Spleen (tissue), 11 donors: ENCODE measurements around the gene SEMA7A. TPM values are rescaled to one million over a fixed set of nuclear protein-coding genes. Genes with fewer than 3 reads are reported as not detected.

ENCODE experiments used
- DNase-seq: peaks from one replicate; pipeline ENCODE4 v3.0.0-alpha.2; 2020
- H3K27ac ChIP-seq, 8 donors: fragments of 200-600 bp; sonication (generic) in 7 of 8; 1 replicate in 4 of 8; 2 replicates in 4 of 8; pipeline versions ENCODE4 v1.5.0 to v1.8.0; 2016 to 2021; ENCODE audit warnings: inconsistent platforms in 4 of 8, mild to moderate bottlenecking in 4 of 8, moderate library complexity in 1 of 8
- H3K27me3 ChIP-seq, 7 donors: fragments of 200-600 bp; sonication (generic) in 6 of 7; replicated peaks in 1 of 7; 1 replicate in 4 of 7; 2 replicates in 3 of 7; pipeline versions ENCODE4 v1.5.0 to v1.8.0; 2016 to 2021; ENCODE audit warnings: inconsistent platforms in 3 of 7, mild to moderate bottlenecking in 1 of 7
- H3K36me3 ChIP-seq, 6 donors: fragments of 200-600 bp; sonication (generic) in 5 of 6; 1 replicate in 4 of 6; 2 replicates in 2 of 6; pipeline versions ENCODE4 v1.5.0 to v1.8.0; 2016 to 2021; ENCODE audit warnings: inconsistent platforms in 2 of 6
- H3K4me1 ChIP-seq, 6 donors: fragments of 200-600 bp; sonication (generic) in 5 of 6; 1 replicate in 3 of 6; 2 replicates in 3 of 6; pipeline versions ENCODE4 v1.5.0 to v1.8.0; 2016 to 2021; ENCODE audit warnings: inconsistent platforms in 3 of 6
- H3K4me3 ChIP-seq, 8 donors: fragments of 200-600 bp; sonication (generic) in 7 of 8; 1 replicate in 4 of 8; 2 replicates in 4 of 8; pipeline versions ENCODE4 v1.5.0 to v1.8.0; 2016 to 2021; ENCODE audit warnings: inconsistent platforms in 4 of 8, mild to moderate bottlenecking in 4 of 8, moderate library complexity in 2 of 8
- H3K9me3 ChIP-seq, 8 donors: fragments of 200-600 bp; sonication (generic) in 7 of 8; 1 replicate in 4 of 8; 2 replicates in 4 of 8; pipeline versions ENCODE4 v1.5.0 to v1.8.0; 2016 to 2021; ENCODE audit warnings: inconsistent platforms in 4 of 8
- POLR2A ChIP-seq, 3 donors: fragments of 450-650 bp; IDR thresholded peaks; one replicate each; pipeline ENCODE4 v1.5.1; 2017; ENCODE audit warnings: antibody characterized with exemption in 3 of 3, mild to moderate bottlenecking in 1 of 3
- POLR2AphosphoS5 ChIP-seq, 3 donors: sonication (generic); formaldehyde crosslinking; IDR thresholded peaks; one replicate each; pipeline ENCODE4 v1.5.1; 2017; ENCODE audit warnings: antibody characterized with exemption in 3 of 3
- WGBS, 5 donors: extraction: QIAGEN DNeasy Blood & Tissue Kit in 3 of 5; methylation state at CpG; one replicate each; pipeline versions ENCODE4 v1.1.5 to v1.1.7; 2013 to 2018; 5-methylcytosine and 5-hydroxymethylcytosine counted together
- intact Hi-C: fragments of 100-400 bp; cut with DNase I; formaldehyde crosslinking; loops from one replicate; pipeline ENCODE4 v1.15.0; 2023; ENCODE audit warnings: low total_unique reads
- polyA plus RNA-seq, 3 donors: library from polyadenylated mRNA; stranded (reverse); fragments of 200-250 nt; gene quantifications; one replicate each; pipeline ENCODE4 v1.2.1, GENCODE V29; 2013
- total RNA-seq, 7 donors: library from RNA; depleted of rRNA in 3 of 7; stranded (reverse); fragments of >200 nt in 3 of 7; fragmentation: NEBNext Ultra II Directional in 4 of 7; extraction: Animal tissue kit (Norgen Biotek cat#: 25700) in 4 of 7; gene quantifications; one replicate each; pipeline versions ENCODE4 v1.1.0 to v1.2.1, GENCODE V29; 2016 to 2021
- TF ChIP-seq, protein P1 (sequence below), 11 experiments: fragments of 200-600 bp in 7 of 11; fragments of 450-650 bp in 4 of 11; sonication (generic) in 4 of 11; IDR thresholded peaks in 8 of 11; conservative IDR thresholded peaks in 3 of 11; 1 replicate in 7 of 11; 2 replicates in 4 of 11; pipeline versions ENCODE4 v1.4.0 to v1.8.0; 2016 to 2021; ENCODE audit warnings: antibody characterized with exemption in 11 of 11, inconsistent platforms in 4 of 11, mild to moderate bottlenecking in 1 of 11
- donor health status: healthy with polysubstance abuse.
- donor health status: DM: no; HTN: no; CAD: no; lungs with moderate emphysema.
- donor health status: DM: no; HTN: no; CAD: no.
- donor health status: Bipolar disorder and iron deficiency.
- donor health status: healthy.
- donor health status: DM: no; HTN: no; CAD: no.
- donor health status: DM: yes; HTN: yes; CAD: no.

The SEMA7A gene
- total and polyA plus RNA-seq, 10 donors: 41.6 to 154 (median 127) TPM

DNA sequence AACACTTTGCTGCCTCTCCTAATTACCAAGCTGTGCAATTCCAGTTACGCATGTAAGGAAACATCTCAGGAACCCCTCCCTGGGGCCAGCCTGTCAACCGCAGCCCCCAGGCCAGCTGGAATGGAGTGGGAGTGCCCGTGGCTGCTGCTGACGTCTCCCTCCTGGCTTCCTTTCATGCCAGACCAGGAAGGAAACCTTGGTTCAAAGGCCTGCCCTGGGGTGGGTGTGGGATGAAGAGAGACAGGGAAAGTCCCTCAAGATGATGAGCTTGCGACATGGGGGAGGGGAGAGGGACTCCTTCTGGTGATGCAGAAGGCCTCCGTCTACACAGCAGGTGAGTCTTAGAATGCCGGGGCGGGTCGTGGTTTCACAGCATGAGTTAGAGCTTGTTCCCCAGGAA, 54.9 kb downstream of the SEMA7A start:
- WGBS, 5 donors: 16 to 23% (median 17%) methylated on average over 9 of the region's 9 CpGs
- Histone ChIP-seq H3K4me1 (peaks cover 28 to 49% (median 40%) of the 10 kb centered on the region in 6 donors), H3K36me3 (no peaks in the 10 kb centered on the region), H3K9me3 (no peaks in the 10 kb centered on the region), H3K27ac (no peak overlapping the region), H3K27me3 (no peaks in the 10 kb centered on the region), H3K4me3 (no peak overlapping the region)
- intact Hi-C loops: loop anchor here (5.0 kb wide), 1 partner anchor 113 kb away; no protein-coding TSS in a partner anchor
- no peak for DNase-seq
- no peak for TF ChIP-seq POLR2A (IDR thresholded peaks at IDR 0.05)
- peak in 1 of 3 donors; percentile 37 for TF ChIP-seq POLR2AphosphoS5 (IDR thresholded peaks at IDR 0.05)

GRCh38 chr15:74377831-74378766, 55.7 kb downstream of the SEMA7A start:
- intact Hi-C loops: loop anchor here (5.0 kb wide), 1 partner anchor 114 kb away; no protein-coding TSS in a partner anchor
- H3K4me3 ChIP-seq: no peak overlapping the region
- 85 to 91% (median 87%) methylated on average over 15 of the region's 15 CpGs for WGBS, 5 donors
- H3K27me3 ChIP-seq: peaks cover 0 to 3% (median 0%) of the 10 kb centered on the region in 7 donors
- no peak for DNase-seq
- no peaks in the 10 kb centered on the region for H3K36me3 ChIP-seq
- H3K27ac ChIP-seq: no peak overlapping the region
- peaks cover 22 to 49% (median 39%) of the 10 kb centered on the region in 6 donors for H3K4me1 ChIP-seq
- no peak for TF ChIP-seq POLR2A (IDR thresholded peaks at IDR 0.05)
- TF ChIP-seq, protein P1, sequence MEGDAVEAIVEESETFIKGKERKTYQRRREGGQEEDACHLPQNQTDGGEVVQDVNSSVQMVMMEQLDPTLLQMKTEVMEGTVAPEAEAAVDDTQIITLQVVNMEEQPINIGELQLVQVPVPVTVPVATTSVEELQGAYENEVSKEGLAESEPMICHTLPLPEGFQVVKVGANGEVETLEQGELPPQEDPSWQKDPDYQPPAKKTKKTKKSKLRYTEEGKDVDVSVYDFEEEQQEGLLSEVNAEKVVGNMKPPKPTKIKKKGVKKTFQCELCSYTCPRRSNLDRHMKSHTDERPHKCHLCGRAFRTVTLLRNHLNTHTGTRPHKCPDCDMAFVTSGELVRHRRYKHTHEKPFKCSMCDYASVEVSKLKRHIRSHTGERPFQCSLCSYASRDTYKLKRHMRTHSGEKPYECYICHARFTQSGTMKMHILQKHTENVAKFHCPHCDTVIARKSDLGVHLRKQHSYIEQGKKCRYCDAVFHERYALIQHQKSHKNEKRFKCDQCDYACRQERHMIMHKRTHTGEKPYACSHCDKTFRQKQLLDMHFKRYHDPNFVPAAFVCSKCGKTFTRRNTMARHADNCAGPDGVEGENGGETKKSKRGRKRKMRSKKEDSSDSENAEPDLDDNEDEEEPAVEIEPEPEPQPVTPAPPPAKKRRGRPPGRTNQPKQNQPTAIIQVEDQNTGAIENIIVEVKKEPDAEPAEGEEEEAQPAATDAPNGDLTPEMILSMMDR (IDR thresholded peaks at IDR 0.05 in 8 of 11, conservative IDR thresholded peaks at IDR 0.05 in 3 of 11): no peak
- TF ChIP-seq POLR2AphosphoS5 (IDR thresholded peaks at IDR 0.05): no peak
- no peaks in the 10 kb centered on the region for H3K9me3 ChIP-seq

- H3K27ac ChIP-seq: no peak overlapping the region
- no peak overlapping the region for H3K4me3 ChIP-seq
- H3K36me3 ChIP-seq: no peaks in the 10 kb centered on the region
- WGBS, 5 donors: 80 to 88% (median 84%) methylated on average over 5 to 6 of the region's 6 CpGs
- intact Hi-C loops: loop anchor here (5.0 kb wide), 1 partner anchor 115 kb away; no protein-coding TSS in a partner anchor
- no peak for TF ChIP-seq POLR2AphosphoS5 (IDR thresholded peaks at IDR 0.05)
- no peak for TF ChIP-seq POLR2A (IDR thresholded peaks at IDR 0.05)
- TF ChIP-seq, protein P1 (IDR thresholded peaks at IDR 0.05 in 8 of 11, conservative IDR thresholded peaks at IDR 0.05 in 3 of 11): no peak
- H3K9me3 ChIP-seq: no peaks in the 10 kb centered on the region
- DNase-seq: no peak
- peaks cover 11 to 38% (median 28%) of the 10 kb centered on the region in 6 donors for H3K4me1 ChIP-seq
- H3K27me3 ChIP-seq: peaks cover 0 to 10% (median 0%) of the 10 kb centered on the region in 7 donors
Measured at GRCh38 chr15:74376825-74377581, 56.8 kb downstream of the SEMA7A start.

DNA sequence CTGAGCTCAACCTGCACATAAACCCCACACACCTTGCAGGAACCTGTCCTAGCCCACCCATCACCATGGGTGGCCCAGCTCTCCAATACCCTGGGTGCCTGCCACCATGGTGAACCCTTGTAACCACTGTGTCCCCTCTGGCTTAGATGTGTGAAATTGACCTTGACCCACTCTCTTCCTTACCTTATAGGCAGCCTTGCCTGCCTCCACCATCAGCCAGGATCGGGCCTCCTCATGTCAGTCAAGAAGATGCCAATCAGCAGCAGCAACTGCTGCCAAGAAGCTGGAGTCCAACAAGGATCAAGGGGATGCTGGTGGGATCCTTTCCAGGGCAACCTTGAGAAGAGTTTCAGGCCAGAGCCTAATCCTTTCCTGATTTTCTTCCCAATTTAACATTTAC, 57.5 kb downstream of the SEMA7A start:
- no peak for DNase-seq
- intact Hi-C loops: loop anchor here (5.0 kb wide), 1 partner anchor 116 kb away; no protein-coding TSS in a partner anchor
- WGBS, 5 donors: 76 to 100% (median 83%) methylated on average over 1 of the region's 1 CpG; no CpG with 5 or more reads in 1 of the 5 donors
- peaks cover 0 to 14% (median 0%) of the 10 kb centered on the region in 7 donors for H3K27me3 ChIP-seq
- no peaks in the 10 kb centered on the region for H3K36me3 ChIP-seq
- TF ChIP-seq POLR2A (IDR thresholded peaks at IDR 0.05): no peak
- TF ChIP-seq, protein P1 (IDR thresholded peaks at IDR 0.05 in 8 of 11, conservative IDR thresholded peaks at IDR 0.05 in 3 of 11): no peak
- no peak for TF ChIP-seq POLR2AphosphoS5 (IDR thresholded peaks at IDR 0.05)
- peaks cover 10 to 35% (median 27%) of the 10 kb centered on the region in 6 donors for H3K4me1 ChIP-seq
- H3K4me3 ChIP-seq: no peak overlapping the region
- H3K27ac ChIP-seq: no peak overlapping the region
- H3K9me3 ChIP-seq: no peaks in the 10 kb centered on the region
